Measurements from ENCODE around the gene ST3GAL3. TPM values are rescaled to one million over a fixed set of nuclear protein-coding genes. Genes with fewer than 3 reads are reported as not detected.
A peak's percentile ranks its signal among the peaks of the same experiment; 100 is the strongest.

The ST3GAL3 gene
- total and polyA plus RNA-seq, 12 donors = 14.5 to 39.3 (median 31.7) TPM

- peak overlapping the region in 4 of 10 donors; percentile 17 to 48 (median 27) for H3K27ac ChIP-seq
- intact Hi-C loops (cut with DNase I) = no loop called here
- TF ChIP-seq CTCF (IDR thresholded peaks at IDR 0.05) = peak in 2 of 9 donors; percentile 7 to 16
- DNase-seq (peak; percentile 14 to 15), ATAC-seq (peak; percentile 58 to 87 (median 77))
- H3K4me1 ChIP-seq = peaks cover 0 to 15% (median 7%) of the 10 kb centered on the region in 9 donors
- no peaks in the 10 kb centered on the region for H3K27me3 ChIP-seq
- no peaks in the 10 kb centered on the region for H3K9me3 ChIP-seq
- WGBS, 2 donors = 88 to 95% methylated on average over 2 of the region's 2 CpGs
- peaks cover 0 to 100% (median 84%) of the 10 kb centered on the region in 9 donors for H3K36me3 ChIP-seq
- H3K4me3 ChIP-seq = no peak overlapping the region
Observed at GRCh38 chr1:43671193-43671592, 36.1 kb upstream of the ST3GAL3 start.

DNA sequence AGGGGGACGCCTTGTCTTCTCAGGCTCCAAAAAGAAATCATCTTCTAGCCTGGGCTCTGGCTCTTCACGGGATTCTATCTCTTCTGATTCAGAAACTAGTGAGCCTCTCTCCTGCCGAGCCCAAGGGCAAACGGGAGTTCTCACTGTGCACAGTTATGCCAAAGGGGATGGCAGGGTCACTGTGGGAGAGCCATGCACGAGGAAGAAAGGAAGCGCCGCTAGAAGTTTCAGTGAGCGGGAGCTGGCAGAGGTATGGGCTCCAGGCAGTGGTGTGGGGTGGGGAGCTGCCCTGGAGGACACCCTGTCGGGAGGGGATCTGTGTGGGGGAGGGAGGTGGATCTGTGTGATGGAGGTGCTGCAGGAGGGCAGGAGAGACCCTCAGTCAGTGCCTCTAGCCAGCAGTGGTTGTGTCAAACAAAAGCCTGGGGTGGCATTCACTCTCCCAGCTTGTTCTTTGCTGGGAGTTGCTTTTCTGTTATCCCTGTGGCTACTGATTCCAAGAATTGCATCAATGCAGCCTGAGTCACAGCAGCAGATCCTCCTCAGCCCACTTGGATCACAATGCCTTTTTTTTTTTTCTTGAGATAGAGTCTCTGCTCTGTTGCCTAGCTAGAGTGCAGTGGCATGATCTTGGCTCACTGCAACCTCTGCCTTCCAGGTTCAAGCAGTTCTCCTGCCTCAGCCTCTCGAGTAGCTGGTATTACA is 35.6 kb upstream of the ST3GAL3 start:
- intact Hi-C loops (cut with DNase I) = no loop called here
- H3K36me3 ChIP-seq = peaks cover 0 to 100% (median 78%) of the 10 kb centered on the region in 9 donors
- 77 to 86% methylated on average over 10 of the region's 10 CpGs for WGBS, 2 donors
- no peak overlapping the region for H3K4me3 ChIP-seq
- peak overlapping the region in 4 of 10 donors; percentile 17 to 48 (median 27) for H3K27ac ChIP-seq
- H3K27me3 ChIP-seq = no peaks in the 10 kb centered on the region
- DNase-seq = no peak
- TF ChIP-seq CTCF (IDR thresholded peaks at IDR 0.05) = no peak
- H3K9me3 ChIP-seq = no peaks in the 10 kb centered on the region
- ATAC-seq = peak; percentile 45 to 74 (median 49)
- H3K4me1 ChIP-seq = peaks cover 0 to 15% (median 7%) of the 10 kb centered on the region in 9 donors

- Histone ChIP-seq H3K4me3 (no peak overlapping the region), H3K4me1 (peaks cover 0 to 15% (median 7%) of the 10 kb centered on the region in 9 donors), H3K9me3 (no peaks in the 10 kb centered on the region), H3K36me3 (peaks cover 0 to 100% (median 63%) of the 10 kb centered on the region in 9 donors), H3K27ac (no peak overlapping the region), H3K27me3 (no peaks in the 10 kb centered on the region)
- TF ChIP-seq CTCF (IDR thresholded peaks at IDR 0.05) = no peak
- WGBS, 2 donors = 93 to 94% methylated on average over 7 of the region's 7 CpGs
- DNase-seq (no peak), ATAC-seq (no peak)
- intact Hi-C loops (cut with DNase I) = no loop called here
Observed at GRCh38 chr1:43673261-43673660, 34.1 kb upstream of the ST3GAL3 start.

DNA sequence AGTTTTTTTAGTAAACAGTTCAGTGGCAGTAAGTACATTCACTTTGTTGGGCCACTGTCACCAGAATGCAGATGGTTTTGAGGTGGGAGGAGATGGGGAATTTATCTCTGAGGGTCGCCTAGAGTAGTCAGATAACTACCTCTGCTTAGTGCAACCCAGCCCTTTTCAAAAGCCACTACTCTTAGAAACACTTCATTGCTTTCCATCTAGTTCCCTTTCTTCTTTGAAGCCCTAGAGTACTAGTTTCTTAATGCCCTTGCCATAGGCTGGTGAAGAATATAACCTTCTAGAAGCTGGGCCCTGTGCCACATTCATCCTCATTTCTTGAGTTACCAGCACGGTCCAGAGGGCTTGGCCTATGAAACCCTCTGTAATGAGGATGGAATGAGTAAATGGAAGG is 28.4 kb upstream of the ST3GAL3 start:
- intact Hi-C loops (cut with DNase I) = no loop called here
- Histone ChIP-seq H3K27ac (no peak overlapping the region), H3K4me3 (no peak overlapping the region), H3K36me3 (peaks cover 0 to 100% (median 35%) of the 10 kb centered on the region in 9 donors), H3K9me3 (no peaks in the 10 kb centered on the region), H3K4me1 (no peaks in the 10 kb centered on the region), H3K27me3 (no peaks in the 10 kb centered on the region)
- ATAC-seq = no peak
- no peak for DNase-seq
- 87 to 88% methylated on average over 2 of the region's 2 CpGs for WGBS, 2 donors
- no peak for TF ChIP-seq CTCF (IDR thresholded peaks at IDR 0.05)
